Measurements from ENCODE around the gene CCDC85A. TPM values are rescaled to one million over a fixed set of nuclear protein-coding genes. Genes with fewer than 3 reads are reported as not detected.

CCDC85A gene
- polyA plus RNA-seq, 1 of the 3 experiments (the other 2 are of a cell fraction) = 48.7 TPM

GRCh38 chr2:56234241-56234640 is 50.5 kb downstream of the CCDC85A start:
- CTCF ChIA-PET = no interaction called here
- H3K9me2 ChIP-seq = no peaks in the 10 kb centered on the region
- peaks cover 0 to 29% of the 10 kb centered on the region in 2 experiments for H3K4me1 ChIP-seq (ENCODE audit: control insufficient read depth in 1 of 2, insufficient read depth in 2 of 2, low read depth in 1 of 2, low read length in 1 of 2)
- 0 out of 2 replicates have a peak overlapping the region, but pooled peaks have one; percentile 3 for H3K9ac ChIP-seq
- H2AFZ ChIP-seq (ENCODE audit: low read depth) = no peak overlapping the region
- peak overlapping the region; percentile 17 to 48; a peak in 3 of 4 replicates for H3K4me3 ChIP-seq (ENCODE audit: low read depth in 2 of 2, low read length in 1 of 2)
- POLR2A ChIA-PET = no interaction called here
- H3K4me2 ChIP-seq = peak overlapping the region; percentile 59
- WGBS (ENCODE audit: low lambda C conversion rate) = 29% methylated on average over 2 of the region's 2 CpGs
- peaks cover 52% of the 10 kb centered on the region for H3F3A ChIP-seq (replicated peaks; ENCODE audit: insufficient read depth)
- H3K36me3 ChIP-seq (replicated peaks in 1 of 2; ENCODE audit: control insufficient read depth in 1 of 2, insufficient read depth in 2 of 2, low read length in 1 of 2) = peaks cover 6 to 28% of the 10 kb centered on the region in 2 experiments
- no peaks in the 10 kb centered on the region for H3K9me3 ChIP-seq
- peaks cover 100% of the 10 kb centered on the region for H3K79me2 ChIP-seq (ENCODE audit: insufficient read depth)
- TF ChIP-seq REST (IDR thresholded peaks at IDR 0.05; ENCODE audit: low read depth, low read length) (no peak), MXI1 (IDR thresholded peaks at IDR 0.05; ENCODE audit: low read depth, low read length) (no peak), JUND (IDR thresholded peaks at IDR 0.05) (no peak), RCOR1 (IDR thresholded peaks at IDR 0.05; ENCODE audit: low read length) (no peak), SMC3 (IDR thresholded peaks at IDR 0.05; ENCODE audit: low read depth, low read length) (no peak), TCF12 (IDR thresholded peaks at IDR 0.05) (no peak), GABPA (IDR thresholded peaks at IDR 0.05; ENCODE audit: low read depth) (no peak), CTCF (IDR thresholded peaks at IDR 0.05) (no peak)
- DNase-seq = no peak
- peaks cover 98% of the 10 kb centered on the region for H4K20me1 ChIP-seq (ENCODE audit: insufficient read depth)
- H3K27me3 ChIP-seq (ENCODE audit: insufficient read depth) = no peaks in the 10 kb centered on the region
- H3K27ac ChIP-seq (ENCODE audit: low read depth in 2 of 2, low read length in 1 of 2) = peak overlapping the region in 1 of 2 experiments; percentile 25; a peak in 2 of 4 replicates

GRCh38 chr2:56239030-56239429 is 55.2 kb downstream of the CCDC85A start:
- H3K27ac ChIP-seq (ENCODE audit: low read depth in 2 of 2, low read length in 1 of 2) = peak overlapping the region; percentile 67 to 77; a peak in 3 of 4 replicates
- TF ChIP-seq IRF3 (IDR thresholded peaks at IDR 0.05; ENCODE audit: low read depth, low read length) (no peak), TEAD4 (IDR thresholded peaks at IDR 0.05; ENCODE audit: borderline replicate concordance, insufficient read depth) (no peak), RCOR1 (IDR thresholded peaks at IDR 0.05; ENCODE audit: low read length) (no peak), NFIC (IDR thresholded peaks at IDR 0.05; ENCODE audit: borderline replicate concordance) (no peak), TCF12 (IDR thresholded peaks at IDR 0.05) (no peak), YY1 (IDR thresholded peaks at IDR 0.05; ENCODE audit: low read depth) (no peak), FOXJ3 (CRISPR knock-in tag; IDR thresholded peaks at IDR 0.05) (no peak), REST (IDR thresholded peaks at IDR 0.05; ENCODE audit: low read depth, low read length) (no peak), RFX5 (IDR thresholded peaks at IDR 0.05; ENCODE audit: low read length) (no peak), USF2 (IDR thresholded peaks at IDR 0.05; ENCODE audit: borderline replicate concordance, low read depth, low read length) (no peak), TAF1 (IDR thresholded peaks at IDR 0.05; ENCODE audit: borderline replicate concordance, low read depth, low read length) (no peak), JUND (IDR thresholded peaks at IDR 0.05) (no peak)

More at GRCh38 chr2:56239030-56239429, 55.2 kb downstream of the CCDC85A start:
- H3K4me3 ChIP-seq (ENCODE audit: low read depth in 2 of 2, low read length in 1 of 2) = no peak overlapping the region
- WGBS (ENCODE audit: low lambda C conversion rate) = 32% methylated on average over 2 of the region's 2 CpGs
- no peak overlapping the region for H2AFZ ChIP-seq (ENCODE audit: low read depth)
- H3K9me3 ChIP-seq = no peaks in the 10 kb centered on the region
- H3K4me2 ChIP-seq = peak overlapping the region; percentile 34; the same call in 1 of the 2 replicates
- no peak overlapping the region for H3K9ac ChIP-seq
- ChIA-PET POLR2A (no interaction called here), CTCF (no interaction called here)
- peaks cover 3 to 51% of the 10 kb centered on the region in 2 experiments for H3K36me3 ChIP-seq (replicated peaks in 1 of 2; ENCODE audit: control insufficient read depth in 1 of 2, insufficient read depth in 2 of 2, low read length in 1 of 2)
- H3K27me3 ChIP-seq (ENCODE audit: insufficient read depth) = no peaks in the 10 kb centered on the region
- H3K4me1 ChIP-seq (ENCODE audit: control insufficient read depth in 1 of 2, insufficient read depth in 2 of 2, low read depth in 1 of 2, low read length in 1 of 2) = peaks cover 0 to 20% of the 10 kb centered on the region in 2 experiments
- H3K9me2 ChIP-seq = no peaks in the 10 kb centered on the region
- H4K20me1 ChIP-seq (ENCODE audit: insufficient read depth) = peaks cover 98% of the 10 kb centered on the region
- no peak for DNase-seq
- peaks cover 100% of the 10 kb centered on the region for H3K79me2 ChIP-seq (ENCODE audit: insufficient read depth)
- peaks cover 71% of the 10 kb centered on the region for H3F3A ChIP-seq (replicated peaks; ENCODE audit: insufficient read depth)

All from SK-N-SH (cell line).